Suprapubic skin (tissue), 4 donors: ENCODE data around the gene PCDH8. TPM values are rescaled to one million over a fixed set of nuclear protein-coding genes. Genes with fewer than 3 reads are reported as not detected.

Experiments
- DNase-seq, 2 donors: peaks; one replicate each; pipeline ENCODE4 v3.0.0-alpha.2; 2019; ENCODE audit warnings: low spot score in 2 of 2
- H3K27ac ChIP-seq: fragments of 200-600 bp; sonication (generic); one replicate; pipeline ENCODE4 v1.5.1; 2019
- H3K27me3 ChIP-seq: fragments of 200-600 bp; sonication (generic); one replicate; pipeline ENCODE4 v1.5.1; 2019
- H3K36me3 ChIP-seq: fragments of 200-600 bp; sonication (generic); one replicate; pipeline ENCODE4 v1.5.1; 2019
- H3K4me1 ChIP-seq: fragments of 200-600 bp; sonication (generic); one replicate; pipeline ENCODE4 v1.5.1; 2019
- H3K4me3 ChIP-seq: fragments of 200-600 bp; sonication (generic); one replicate; pipeline ENCODE4 v1.5.1; 2019; ENCODE audit warnings: mild to moderate bottlenecking
- H3K9me3 ChIP-seq: fragments of 200-600 bp; sonication (generic); one replicate; pipeline ENCODE4 v1.5.1; 2019
- CTCF ChIP-seq, 2 donors: fragments of 200-600 bp in 1 of 2; fragments of 450-650 bp in 1 of 2; sonication (generic) in 1 of 2; IDR thresholded peaks; one replicate each; pipeline ENCODE4 v1.5.1; 2016 to 2019; ENCODE audit warnings: antibody characterized with exemption in 2 of 2, mild to moderate bottlenecking in 1 of 2, moderate library complexity in 1 of 2
- EP300 ChIP-seq: sonication (generic); formaldehyde crosslinking; IDR thresholded peaks from one replicate; pipeline ENCODE4 v1.6.1; 2017; ENCODE audit warnings: antibody characterized with exemption
- POLR2A ChIP-seq, 2 donors: fragments of 450-650 bp; IDR thresholded peaks; one replicate each; pipeline ENCODE4 v1.6.1; 2017; ENCODE audit warnings: antibody characterized with exemption in 2 of 2, mild to moderate bottlenecking in 2 of 2, moderate library complexity in 2 of 2
- POLR2AphosphoS5 ChIP-seq, 3 donors: sonication (generic); formaldehyde crosslinking; IDR thresholded peaks; one replicate each; pipeline ENCODE4 v1.6.1; 2017; ENCODE audit warnings: antibody characterized with exemption in 3 of 3
- WGBS: methylation state at CpG from one replicate; pipeline ENCODE4 v1.1.5; 2018; 5-methylcytosine and 5-hydroxymethylcytosine counted together
- total RNA-seq, 4 donors: library from RNA; depleted of rRNA; stranded (reverse); fragments of >200 nt; gene quantifications; one replicate each; pipeline ENCODE4 v1.1.0, GENCODE V29; 2016

The PCDH8 gene
- total RNA-seq = 1 to 10 TPM in 1 of 4 donors, under 1 TPM in 2, not detected in 1; 0.30 to 1.3 (median 0.55) TPM

GRCh38 chr13:52848455-52849195 lies at the start of gene PCDH8:
TSS of gene PCDH8 (minus strand) at chr13:52848640. CDS start at chr13:52848436, 204 bp downstream.
- no peak within 1 kb of the TSS for H3K4me3 ChIP-seq
- WGBS = 3% methylated on average over 34 of the region's 41 CpGs
- TF ChIP-seq CTCF (IDR thresholded peaks at IDR 0.05) = no peak
- no peak for TF ChIP-seq EP300
- TF ChIP-seq POLR2A (IDR thresholded peaks at IDR 0.05) = no peak

GRCh38 chr13:52896827-52897659 lies 48.6 kb upstream of the PCDH8 start:
- no peaks in the 10 kb centered on the region for H3K27me3 ChIP-seq
- WGBS = 70% methylated on average over 8 of the region's 8 CpGs
- H3K27ac ChIP-seq = no peak overlapping the region
- H3K36me3 ChIP-seq = no peaks in the 10 kb centered on the region
- TF ChIP-seq EP300 = no peak
- TF ChIP-seq CTCF (IDR thresholded peaks at IDR 0.05) = peak in 1 of 2 donors; percentile 12
- no peak overlapping the region for H3K4me3 ChIP-seq
- DNase-seq = no peak
- H3K9me3 ChIP-seq = no peaks in the 10 kb centered on the region
- H3K4me1 ChIP-seq = no peaks in the 10 kb centered on the region

More at GRCh38 chr13:52848455-52849195, at the start of gene PCDH8:
- no peak for DNase-seq
- peaks cover 70% of the 10 kb centered on the region for H3K27me3 ChIP-seq
- no peaks in the 10 kb centered on the region for H3K9me3 ChIP-seq
- no peak within 1 kb of the TSS for H3K27ac ChIP-seq
- peaks cover 51% of the 10 kb centered on the region for H3K4me1 ChIP-seq
- no peaks in the 10 kb centered on the region for H3K36me3 ChIP-seq

GRCh38 chr13:52894413-52894812 lies 46.0 kb upstream of the PCDH8 start:
- H3K4me3 ChIP-seq = no peak overlapping the region
- WGBS = 85% methylated on average over 5 of the region's 5 CpGs
- H3K27me3 ChIP-seq = no peaks in the 10 kb centered on the region
- DNase-seq = no peak
- no peaks in the 10 kb centered on the region for H3K4me1 ChIP-seq
- no peak overlapping the region for H3K27ac ChIP-seq
- no peaks in the 10 kb centered on the region for H3K9me3 ChIP-seq
- TF ChIP-seq POLR2A (IDR thresholded peaks at IDR 0.05) = no peak
- TF ChIP-seq POLR2AphosphoS5 (IDR thresholded peaks at IDR 0.05) = no peak
- TF ChIP-seq CTCF (IDR thresholded peaks at IDR 0.05) = no peak
- no peak for TF ChIP-seq EP300
- H3K36me3 ChIP-seq = no peaks in the 10 kb centered on the region

- DNase-seq = no peak
- no peaks in the 10 kb centered on the region for H3K36me3 ChIP-seq
- TF ChIP-seq POLR2AphosphoS5 (IDR thresholded peaks at IDR 0.05) (no peak), POLR2A (IDR thresholded peaks at IDR 0.05) (no peak), CTCF (IDR thresholded peaks at IDR 0.05) (no peak), EP300 (no peak)
- no peak overlapping the region for H3K4me3 ChIP-seq
- H3K27me3 ChIP-seq = peaks cover 3% of the 10 kb centered on the region
- 65% methylated on average over 4 of the region's 4 CpGs for WGBS
- no peaks in the 10 kb centered on the region for H3K4me1 ChIP-seq
- H3K27ac ChIP-seq = no peak overlapping the region
- H3K9me3 ChIP-seq = no peaks in the 10 kb centered on the region
Observed at GRCh38 chr13:52892925-52893324, 44.5 kb upstream of the PCDH8 start.

GRCh38 chr13:52891706-52892105 lies 43.3 kb upstream of the PCDH8 start:
- H3K4me3 ChIP-seq = no peak overlapping the region
- no peaks in the 10 kb centered on the region for H3K36me3 ChIP-seq
- H3K9me3 ChIP-seq = no peaks in the 10 kb centered on the region
- no peak for TF ChIP-seq EP300
- TF ChIP-seq POLR2A (IDR thresholded peaks at IDR 0.05) = no peak
- TF ChIP-seq POLR2AphosphoS5 (IDR thresholded peaks at IDR 0.05) = no peak
- no peak for TF ChIP-seq CTCF (IDR thresholded peaks at IDR 0.05)
- no peaks in the 10 kb centered on the region for H3K4me1 ChIP-seq
- DNase-seq = no peak
- H3K27me3 ChIP-seq = peaks cover 3% of the 10 kb centered on the region
- no peak overlapping the region for H3K27ac ChIP-seq
- WGBS = 85% methylated on average over 5 of the region's 5 CpGs
